Ovary (tissue), 9 donors: ENCODE data around the gene ERRFI1. TPM values are rescaled to one million over a fixed set of nuclear protein-coding genes. Genes with fewer than 3 reads are reported as not detected.

Experiments
- DNase-seq, 5 donors: peaks; one replicate each; pipeline ENCODE4 v3.0.0-alpha.2; 2019 to 2020
- H3K27ac ChIP-seq, 2 donors: fragments of 200-600 bp; one replicate each; pipeline versions ENCODE4 v1.5.1 to v1.8.0; 2019 to 2022
- H3K27me3 ChIP-seq: fragments of 200-600 bp; one replicate; pipeline ENCODE4 v1.8.0; 2022
- H3K36me3 ChIP-seq: fragments of 200-600 bp; sonication (generic); one replicate; pipeline ENCODE4 v1.5.1; 2019
- H3K4me1 ChIP-seq: one replicate; pipeline ENCODE4 v1.8.1; 2013; ENCODE audit warnings: mild to moderate bottlenecking, moderate library complexity; ENCODE audit not compliant: insufficient read depth
- H3K4me3 ChIP-seq: fragments of 200-600 bp; sonication (generic); one replicate; pipeline ENCODE4 v1.5.1; 2017
- H3K9me3 ChIP-seq, 2 donors: fragments of 200-600 bp in 1 of 2; sonication (generic) in 1 of 2; one replicate each; pipeline versions ENCODE4 v1.5.1 to v1.8.1; 2013 to 2019; ENCODE audit warnings: mild to moderate bottlenecking in 1 of 2, moderate library complexity in 1 of 2
- CTCF ChIP-seq, 3 donors: fragments of 450-650 bp in 2 of 3; fragments of 200-600 bp in 1 of 3; IDR thresholded peaks; one replicate each; pipeline versions ENCODE4 v1.5.1 to v1.8.0; 2016 to 2022; ENCODE audit warnings: antibody characterized with exemption in 3 of 3, mild to moderate bottlenecking in 1 of 3
- EP300 ChIP-seq: sonication (generic); formaldehyde crosslinking; IDR thresholded peaks from one replicate; pipeline ENCODE4 v1.6.1; 2017; ENCODE audit warnings: antibody characterized with exemption
- POLR2A ChIP-seq: fragments of 450-650 bp; IDR thresholded peaks from one replicate; pipeline ENCODE4 v1.6.1; 2017; ENCODE audit warnings: antibody characterized with exemption, mild to moderate bottlenecking, moderate library complexity
- WGBS, 3 donors: extraction: QIAGEN DNeasy Blood & Tissue Kit in 1 of 3; methylation state at CpG; one replicate each; pipeline versions ENCODE4 v1.1.5 to v1.1.7; 2013 to 2017; 5-methylcytosine and 5-hydroxymethylcytosine counted together
- intact Hi-C, 4 donors: fragments of 100-400 bp; cut with DNase I; formaldehyde crosslinking; loops; one replicate each; pipeline versions ENCODE4 v1.11.0 to v1.15.1; 2022 to 2023
- polyA plus RNA-seq, 2 donors: library from polyadenylated mRNA; stranded (reverse); fragments of 200-250 nt in 1 of 2; fragments of 350-450 nt in 1 of 2; fragmentation: Illumina TruSeq in 1 of 2; extraction: RNeasy Lipid Tissue Mini Kit (QIAGEN cat#74804) in 1 of 2; gene quantifications; one replicate each; pipeline ENCODE4 v1.2.3, GENCODE V29; 2013 to 2014
- total RNA-seq, 7 donors: library from RNA; depleted of rRNA in 2 of 7; stranded (reverse); fragments of >200 nt in 2 of 7; fragmentation: NEBNext Ultra II Directional in 3 of 7; extraction: Animal tissue kit (Norgen Biotek cat#: 25700) in 3 of 7; gene quantifications; one replicate each; pipeline versions ENCODE4 v1.1.0 to v1.2.4, GENCODE V29; 2016 to 2023
- donor health status: DM: no; HTN: no; CAD: no; lungs with moderate emphysema.
- donor health status: DM: no; HTN: no; CAD: no.
- donor health status: Bipolar disorder and iron deficiency.
- donor health status: DM: yes; HTN: yes; CAD: no.
- donor health status: DM: no; HTN: no; CAD: no.
- donor health status: DM: yes; HTN: yes; CAD: no.

ERRFI1 gene
- total and polyA plus RNA-seq, 9 donors = 61.3 to 256 (median 109) TPM

GRCh38 chr1:7992885-7993284, 33.2 kb downstream of the ERRFI1 start:
- Histone ChIP-seq H3K36me3 (no peaks in the 10 kb centered on the region), H3K4me1 (peaks cover 3% of the 10 kb centered on the region), H3K4me3 (no peak overlapping the region), H3K27me3 (no peaks in the 10 kb centered on the region), H3K27ac (no peak overlapping the region), H3K9me3 (no peaks in the 10 kb centered on the region)
- intact Hi-C loops = no loop called here
- WGBS, 3 donors = 94 to 97% (median 95%) methylated on average over 4 of the region's 4 CpGs
- no peak for DNase-seq
- TF ChIP-seq POLR2A = no peak
- TF ChIP-seq EP300 = no peak
- no peak for TF ChIP-seq CTCF (IDR thresholded peaks at IDR 0.05)

- DNase-seq = no peak
- Histone ChIP-seq H3K4me1 (peaks cover 3% of the 10 kb centered on the region), H3K27ac (no peak overlapping the region), H3K27me3 (no peaks in the 10 kb centered on the region), H3K4me3 (no peak overlapping the region), H3K9me3 (no peaks in the 10 kb centered on the region), H3K36me3 (no peaks in the 10 kb centered on the region)
- TF ChIP-seq POLR2A = no peak
- intact Hi-C loops = no loop called here
- WGBS, 3 donors = 89 to 93% (median 92%) methylated on average over 18 of the region's 18 CpGs
These were observed 34.3 kb downstream of the ERRFI1 start for GRCh38 chr1:7991504-7992440.

GRCh38 chr1:7989762-7990428, 36.2 kb downstream of the ERRFI1 start:
- Histone ChIP-seq H3K27me3 (no peaks in the 10 kb centered on the region), H3K36me3 (no peaks in the 10 kb centered on the region), H3K4me1 (peaks cover 3% of the 10 kb centered on the region), H3K27ac (no peak overlapping the region), H3K9me3 (no peaks in the 10 kb centered on the region), H3K4me3 (no peak overlapping the region)
- 50 to 56% (median 51%) methylated on average over 2 of the region's 2 CpGs for WGBS, 3 donors
- TF ChIP-seq POLR2A (no peak), EP300 (no peak), CTCF (IDR thresholded peaks at IDR 0.05) (no peak)
- intact Hi-C loops = loop anchor here in 1 of 4 donors (10.0 kb wide), 1 partner anchor 355 kb away; no protein-coding TSS in a partner anchor
- DNase-seq = no peak

- WGBS, 3 donors = 68 to 88% (median 77%) methylated on average over 1 of the region's 1 CpG
- H3K27ac ChIP-seq = no peak overlapping the region
- no peaks in the 10 kb centered on the region for H3K27me3 ChIP-seq
- H3K9me3 ChIP-seq = no peaks in the 10 kb centered on the region
- intact Hi-C loops = loop anchor here in 1 of 4 donors (10.0 kb wide), 1 partner anchor 356 kb away; no protein-coding TSS in a partner anchor
- H3K36me3 ChIP-seq = no peaks in the 10 kb centered on the region
- no peak for DNase-seq
- H3K4me1 ChIP-seq = peaks cover 3% of the 10 kb centered on the region
- TF ChIP-seq EP300 (no peak), POLR2A (no peak), CTCF (IDR thresholded peaks at IDR 0.05) (no peak)
- no peak overlapping the region for H3K4me3 ChIP-seq
These were observed 37.5 kb downstream of the ERRFI1 start for GRCh38 chr1:7988576-7988975.
